HL-60 (cell line): Measurements from ENCODE around the gene PAX5.

ENCODE experiments used
- POLR2AphosphoS5 ChIP-seq: IDR thresholded peaks from 2 replicates; pipeline ENCODE4 v1.6.1; 2012; ENCODE audit warnings: low read depth
- TF ChIP-seq, protein P1 (sequence below): IDR thresholded peaks from one replicate; pipeline ENCODE4 v1.5.1; 2011; ENCODE audit warnings: low read length, control low read depth, inconsistent platforms; ENCODE audit not compliant: insufficient read depth

DNA sequence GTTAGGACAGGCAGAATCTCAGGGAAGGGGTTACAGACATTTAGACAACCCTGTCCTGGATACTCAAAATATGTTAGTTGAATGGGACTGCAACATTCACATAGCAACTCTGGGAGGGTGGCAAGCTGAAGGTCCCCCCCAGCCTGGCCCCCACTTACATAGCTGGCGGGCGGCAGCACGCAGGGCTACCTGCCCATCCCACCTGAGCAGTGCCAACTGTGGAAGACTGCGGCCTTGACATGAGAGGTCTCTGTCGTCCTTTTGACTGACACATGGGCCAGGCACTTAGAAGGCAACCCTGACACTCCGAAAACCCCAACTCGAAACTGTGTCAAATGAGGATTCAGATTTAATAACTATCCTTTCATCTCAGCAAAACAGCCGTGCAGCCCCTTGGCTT lies 16.5 kb downstream of the PAX5 start:
- TF ChIP-seq, protein P1, sequence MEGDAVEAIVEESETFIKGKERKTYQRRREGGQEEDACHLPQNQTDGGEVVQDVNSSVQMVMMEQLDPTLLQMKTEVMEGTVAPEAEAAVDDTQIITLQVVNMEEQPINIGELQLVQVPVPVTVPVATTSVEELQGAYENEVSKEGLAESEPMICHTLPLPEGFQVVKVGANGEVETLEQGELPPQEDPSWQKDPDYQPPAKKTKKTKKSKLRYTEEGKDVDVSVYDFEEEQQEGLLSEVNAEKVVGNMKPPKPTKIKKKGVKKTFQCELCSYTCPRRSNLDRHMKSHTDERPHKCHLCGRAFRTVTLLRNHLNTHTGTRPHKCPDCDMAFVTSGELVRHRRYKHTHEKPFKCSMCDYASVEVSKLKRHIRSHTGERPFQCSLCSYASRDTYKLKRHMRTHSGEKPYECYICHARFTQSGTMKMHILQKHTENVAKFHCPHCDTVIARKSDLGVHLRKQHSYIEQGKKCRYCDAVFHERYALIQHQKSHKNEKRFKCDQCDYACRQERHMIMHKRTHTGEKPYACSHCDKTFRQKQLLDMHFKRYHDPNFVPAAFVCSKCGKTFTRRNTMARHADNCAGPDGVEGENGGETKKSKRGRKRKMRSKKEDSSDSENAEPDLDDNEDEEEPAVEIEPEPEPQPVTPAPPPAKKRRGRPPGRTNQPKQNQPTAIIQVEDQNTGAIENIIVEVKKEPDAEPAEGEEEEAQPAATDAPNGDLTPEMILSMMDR: no peak
- TF ChIP-seq POLR2AphosphoS5: no peak
